ENCODE results near the gene ZBTB24.

Gene ZBTB24

GRCh38 chr6:109453594-109454495, 29.2 kb downstream of the ZBTB24 start:
- no peak for DNase-seq (ENCODE audit: low read depth in 2 of 3, low spot score in 2 of 3)

DNA sequence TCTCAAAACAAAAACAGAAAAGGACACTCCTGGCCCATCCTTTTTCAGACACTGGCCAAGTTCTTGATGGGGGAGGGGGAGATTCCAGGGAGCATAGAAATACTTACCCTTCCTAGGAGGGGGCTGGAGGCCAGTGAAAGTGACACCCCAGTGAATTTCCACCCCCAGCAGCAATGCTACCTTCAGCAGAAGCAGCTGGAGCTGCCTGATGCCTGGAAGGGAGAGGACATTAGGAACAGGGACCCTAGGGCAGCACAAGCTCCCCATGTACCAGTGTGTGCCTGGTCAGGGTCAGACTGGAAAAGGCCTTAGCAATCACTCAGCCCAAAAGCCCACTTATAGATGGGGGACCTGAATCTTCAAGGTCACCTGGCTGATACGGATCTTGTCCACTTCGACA, 29.9 kb downstream of the ZBTB24 start:
- no peak for DNase-seq (ENCODE audit: low read depth in 2 of 3, low spot score in 2 of 3)

DNA sequence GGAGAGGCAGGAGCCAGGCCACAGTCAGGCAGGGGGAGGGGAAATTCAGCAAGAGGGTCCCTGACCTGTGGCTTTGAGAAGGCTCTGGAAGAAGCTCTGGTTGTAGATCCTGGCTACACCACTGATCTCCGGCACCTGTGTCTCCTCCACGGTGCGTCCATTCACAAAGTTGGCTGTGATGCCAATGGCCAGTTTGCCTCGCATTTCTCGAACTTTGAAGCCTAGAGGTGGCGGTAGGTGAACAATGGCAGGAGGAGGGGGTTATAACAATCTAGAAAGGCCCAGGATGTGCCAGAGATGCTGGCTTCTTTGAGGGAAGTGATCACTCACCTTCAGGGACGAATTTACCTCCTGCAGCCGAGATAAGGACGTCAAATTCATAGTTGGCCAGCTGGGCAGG, 30.8 kb downstream of the ZBTB24 start:
- no peak for DNase-seq (ENCODE audit: low read depth in 2 of 3, low spot score in 2 of 3)

DNA sequence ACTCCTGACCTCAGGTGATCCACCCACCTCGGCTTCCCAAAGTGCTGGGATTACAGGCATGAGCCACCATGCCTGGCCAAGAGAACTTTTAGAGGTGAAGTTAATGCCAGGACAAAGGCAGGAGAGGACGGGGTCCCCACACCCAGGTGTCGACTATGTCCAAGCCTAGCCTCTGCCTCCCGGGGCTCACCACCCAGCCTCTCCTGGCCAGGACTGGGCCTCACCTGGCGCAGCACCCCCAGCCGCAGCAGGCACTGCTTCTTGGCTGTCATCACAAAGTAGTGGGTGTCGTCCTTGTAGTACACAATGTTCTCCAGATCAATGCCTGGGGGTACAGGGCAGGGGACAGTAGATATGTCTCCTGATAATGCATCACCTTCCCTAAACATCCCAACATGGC, 31.6 kb downstream of the ZBTB24 start:
- no peak for DNase-seq (ENCODE audit: low read depth in 2 of 3, low spot score in 2 of 3)

- DNase-seq (ENCODE audit: low read depth in 2 of 3, low spot score in 2 of 3) = no peak
Measured at GRCh38 chr6:109450801-109451200, 32.2 kb downstream of the ZBTB24 start.

DNA sequence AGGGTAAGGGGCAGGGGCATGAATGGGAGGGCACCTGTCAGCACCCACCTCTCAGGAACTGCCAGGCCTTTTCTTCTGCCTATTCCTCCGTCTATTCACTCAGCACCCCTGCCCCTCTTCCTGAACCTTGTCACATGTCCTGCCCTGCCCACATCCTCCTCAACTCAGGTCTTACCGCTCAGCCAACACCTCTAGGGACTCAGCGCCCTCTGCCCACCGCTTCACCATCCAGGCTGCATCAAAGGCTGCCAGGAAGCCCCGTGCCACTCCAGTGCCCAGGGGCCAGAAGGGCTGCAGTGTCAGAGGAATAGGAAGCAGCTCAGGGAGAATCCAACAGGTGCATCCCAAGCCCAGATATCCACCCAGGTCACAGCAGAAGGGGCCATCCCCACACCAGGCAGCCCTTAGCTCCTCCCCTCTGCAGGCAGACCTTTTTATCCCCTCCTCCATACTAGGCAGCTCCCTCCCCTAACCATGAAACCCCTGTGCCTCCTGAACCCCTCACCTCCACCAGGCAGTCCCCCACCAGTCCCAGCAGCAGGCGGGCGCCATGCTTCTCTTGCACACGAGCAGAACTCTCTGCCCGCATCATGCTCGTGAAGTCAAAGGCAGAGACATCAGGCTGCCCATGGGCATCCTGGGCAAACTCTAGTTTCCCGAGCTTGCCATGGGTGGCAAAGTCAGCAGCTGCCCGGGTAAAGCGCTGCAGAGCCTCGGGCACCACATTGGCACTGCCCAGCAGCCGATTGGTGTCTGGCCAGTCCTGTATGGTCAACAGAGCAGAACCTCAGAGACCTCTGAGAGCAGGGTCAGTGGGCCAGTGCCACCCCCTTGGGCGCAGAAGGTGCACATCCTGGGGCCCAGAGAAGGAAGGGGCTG, 33.0 kb downstream of the ZBTB24 start:
- DNase-seq (ENCODE audit: low read depth in 2 of 3, low spot score in 2 of 3) = no peak

DNA sequence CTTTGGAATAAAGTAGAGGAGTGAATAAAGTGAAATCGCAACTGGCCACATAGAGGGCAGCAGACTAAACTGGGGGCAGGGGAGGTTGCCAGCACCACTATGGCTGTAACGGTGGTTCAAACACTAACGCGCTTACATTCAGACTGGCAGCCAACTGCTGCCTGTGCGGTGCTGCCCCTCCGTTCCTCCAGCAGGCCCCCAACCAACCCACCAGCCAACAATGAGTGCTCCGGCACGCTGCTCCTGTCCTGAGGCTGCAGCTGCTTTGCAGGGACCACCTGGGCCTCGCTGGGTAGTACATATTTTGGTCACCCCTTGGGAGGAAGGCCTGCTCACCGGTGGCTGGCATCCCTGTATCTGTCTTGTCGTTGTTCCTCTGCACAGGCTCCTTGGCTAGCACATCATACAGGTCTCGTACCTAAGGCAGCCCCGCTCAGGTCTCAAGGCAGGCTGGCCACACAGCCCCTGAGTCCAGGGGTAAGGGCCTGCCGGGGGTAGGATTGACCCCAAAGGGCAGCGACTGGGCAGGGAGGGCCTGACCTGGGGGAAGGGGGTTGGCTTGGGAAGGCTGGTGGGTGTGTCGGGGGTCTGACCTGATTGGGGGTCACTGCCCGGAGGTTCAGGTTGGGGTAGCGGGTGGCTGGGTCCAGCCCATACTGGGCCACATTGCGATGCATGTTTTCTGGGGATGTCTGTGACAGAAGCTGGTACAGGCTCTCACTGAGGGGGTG, 33.8 kb downstream of the ZBTB24 start:
- DNase-seq (ENCODE audit: low read depth in 2 of 3, low spot score in 2 of 3) = no peak

- no peak for DNase-seq (ENCODE audit: low read depth in 2 of 3, low spot score in 2 of 3)
Measured at GRCh38 chr6:109448615-109449014, 34.4 kb downstream of the ZBTB24 start.

- no peak for DNase-seq (ENCODE audit: low read depth in 2 of 3, low spot score in 2 of 3)
Measured at GRCh38 chr6:109447878-109448555, 35.0 kb downstream of the ZBTB24 start.

- no peak for DNase-seq (ENCODE audit: low read depth in 2 of 3, low spot score in 2 of 3)
Measured at GRCh38 chr6:109447087-109447486, 35.9 kb downstream of the ZBTB24 start.

GRCh38 chr6:109446541-109446940, 36.5 kb downstream of the ZBTB24 start:
- DNase-seq (ENCODE audit: low read depth in 2 of 3, low spot score in 2 of 3) = no peak

- DNase-seq (ENCODE audit: low read depth in 2 of 3, low spot score in 2 of 3) = no peak
Measured at GRCh38 chr6:109446072-109446471, 36.9 kb downstream of the ZBTB24 start.

- no peak for DNase-seq (ENCODE audit: low read depth in 2 of 3, low spot score in 2 of 3)
Measured at GRCh38 chr6:109445382-109445781, 37.6 kb downstream of the ZBTB24 start.

DNA sequence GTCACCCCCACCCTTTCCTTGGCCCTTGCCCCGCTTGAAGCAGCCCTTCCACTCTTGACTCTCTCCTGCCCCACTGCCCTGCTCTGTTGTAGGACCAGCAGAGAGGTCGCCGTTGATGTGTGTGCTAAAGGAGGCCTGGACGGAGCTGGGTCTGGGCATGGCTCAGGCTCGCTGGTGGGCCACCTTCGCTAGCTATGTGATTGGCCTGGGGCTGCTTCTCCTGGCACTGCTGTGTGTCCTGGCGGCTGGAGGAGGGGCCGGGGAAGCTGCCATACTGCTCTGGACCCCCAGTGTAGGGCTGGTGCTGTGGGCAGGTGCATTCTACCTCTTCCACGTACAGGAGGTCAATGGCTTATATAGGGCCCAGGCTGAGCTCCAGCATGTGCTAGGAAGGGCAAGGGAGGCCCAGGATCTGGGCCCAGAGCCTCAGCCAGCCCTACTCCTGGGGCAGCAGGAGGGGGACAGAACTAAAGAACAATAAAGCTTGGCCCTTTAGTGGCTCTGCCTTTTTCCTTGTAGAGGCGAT, 39.5 kb downstream of the ZBTB24 start:
- DNase-seq (ENCODE audit: low read depth in 2 of 3, low spot score in 2 of 3) = no peak

- DNase-seq (ENCODE audit: low read depth in 2 of 3, low spot score in 2 of 3) = no peak
Measured at GRCh38 chr6:109442393-109442924, 40.6 kb downstream of the ZBTB24 start.

DNA sequence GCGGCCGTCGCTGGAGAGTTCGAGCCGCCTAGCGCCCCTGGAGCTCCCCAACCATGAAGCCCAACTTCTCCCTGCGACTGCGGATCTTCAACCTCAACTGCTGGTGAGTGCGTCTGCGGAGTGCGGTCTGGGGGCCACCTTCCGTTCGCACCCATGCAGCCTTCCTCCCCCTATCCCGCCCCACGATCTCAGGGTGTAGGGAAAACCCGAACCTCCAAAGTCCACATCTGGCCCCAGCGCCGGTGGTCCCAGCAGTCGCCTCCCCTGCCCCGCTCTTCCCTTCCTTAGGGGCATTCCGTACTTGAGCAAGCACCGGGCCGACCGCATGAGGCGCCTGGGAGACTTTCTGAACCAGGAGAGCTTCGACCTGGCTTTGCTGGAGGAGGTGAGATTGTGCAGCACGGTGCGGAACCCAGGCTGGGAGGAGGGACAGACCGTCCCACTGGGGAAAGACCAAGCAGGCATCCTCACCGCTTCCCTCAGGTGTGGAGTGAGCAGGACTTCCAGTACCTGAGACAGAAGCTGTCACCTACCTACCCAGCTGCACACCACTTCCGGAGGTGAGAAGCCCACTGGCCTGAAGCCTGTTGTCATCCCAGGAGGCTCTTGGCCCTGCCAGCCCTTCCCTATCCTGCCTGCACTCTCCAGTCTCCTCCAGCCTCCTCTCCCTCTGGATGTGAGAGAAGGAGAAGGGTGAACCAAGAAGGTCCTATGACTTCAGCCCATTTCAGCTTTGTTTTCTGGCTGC, 41.8 kb downstream of the ZBTB24 start:
- no peak for DNase-seq (ENCODE audit: low read depth in 2 of 3, low spot score in 2 of 3)

DNA sequence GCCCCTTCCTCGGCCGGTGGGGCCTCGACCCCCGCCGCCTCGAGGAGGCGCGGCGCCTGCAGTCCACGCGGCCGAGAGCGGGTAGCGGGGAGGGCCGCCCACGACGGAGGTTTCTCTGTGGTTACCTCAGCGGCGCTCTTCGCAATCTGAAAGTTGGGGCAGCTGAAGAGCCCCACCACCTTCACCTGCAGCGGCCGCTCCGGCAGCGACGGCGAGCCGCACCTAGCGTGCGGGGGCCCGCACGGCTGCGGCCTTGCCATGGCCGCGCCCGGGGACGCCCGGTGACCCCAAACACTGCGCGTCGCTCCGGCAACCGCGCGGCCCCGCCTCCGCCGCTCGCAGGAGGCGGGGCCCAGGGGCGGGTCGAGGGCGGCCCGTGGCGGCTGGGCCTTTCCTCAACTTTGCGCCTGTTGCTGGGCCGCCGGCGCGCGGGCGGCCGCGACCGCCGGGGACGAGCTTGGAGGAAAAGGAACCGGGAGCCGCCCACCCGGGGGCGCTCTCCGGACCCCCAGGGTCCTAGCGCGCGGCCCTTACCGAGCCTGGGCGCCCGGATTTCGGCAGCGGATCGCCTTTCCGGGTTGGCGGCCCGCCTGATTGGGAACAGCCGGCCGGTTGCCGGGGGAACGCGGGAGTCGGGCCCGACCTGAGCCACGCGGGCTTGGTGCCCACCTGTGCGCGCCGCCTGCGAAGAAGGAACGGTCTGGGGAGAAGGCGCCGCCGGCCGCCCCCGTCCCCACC, 42.5 kb downstream of the ZBTB24 start, which contains the start of the genes PPIL6 and SMPD2:
TSS of gene PPIL6 (minus strand) at position 298 of the 738 bp plus-strand sequence. CDS start at position 260, 38 bp downstream.
TSS of gene SMPD2 (plus strand) at position 394 of the 738 bp plus-strand sequence. CDS start 398 bp downstream, outside the sequence.
- peak; percentile 36 to 66 (median 45) for DNase-seq (ENCODE audit: low read depth in 2 of 3, low spot score in 2 of 3)

- no peak for DNase-seq (ENCODE audit: low read depth in 2 of 3, low spot score in 2 of 3)
Measured at GRCh38 chr6:109436041-109436440, 47.0 kb downstream of the ZBTB24 start.

DNA sequence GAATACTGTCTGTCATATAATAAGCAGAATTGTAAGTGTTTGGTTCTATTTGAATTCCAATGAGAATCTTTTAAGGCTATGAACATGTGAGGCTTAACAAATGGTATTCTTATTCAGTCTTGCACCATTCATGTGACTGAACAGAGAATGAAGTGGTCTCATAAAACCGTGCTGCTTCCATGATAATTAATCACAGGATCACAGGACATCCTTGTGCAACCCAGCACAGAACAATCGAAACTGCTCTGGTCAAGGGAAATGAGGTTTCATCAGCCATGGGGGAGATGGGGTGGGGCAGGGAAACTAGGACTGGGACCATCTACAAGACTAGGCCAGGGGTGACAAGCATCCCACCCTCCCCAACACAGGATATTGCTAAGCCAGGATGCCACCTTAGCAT, 48.6 kb downstream of the ZBTB24 start:
- no peak for DNase-seq (ENCODE audit: low read depth in 2 of 3, low spot score in 2 of 3)
